A549 treated with dexamethasone at 1 μM for 4 hours (cell line): ENCODE data around the gene KYAT1. TPM values are rescaled to one million over a fixed set of nuclear protein-coding genes. Genes with fewer than 3 reads are reported as not detected.

Experiments
- total RNA-seq: library from RNA; stranded (reverse); fragments of 200-300 nt; extraction: Qiagen RNA extraction; gene quantifications from 5 replicates; pipeline ENCODE4 v1.2.3, GENCODE V29; 2022

Gene KYAT1
- total RNA-seq = 9.7 to 14.2 TPM (median 12.5 TPM) in 5 replicates

DNA sequence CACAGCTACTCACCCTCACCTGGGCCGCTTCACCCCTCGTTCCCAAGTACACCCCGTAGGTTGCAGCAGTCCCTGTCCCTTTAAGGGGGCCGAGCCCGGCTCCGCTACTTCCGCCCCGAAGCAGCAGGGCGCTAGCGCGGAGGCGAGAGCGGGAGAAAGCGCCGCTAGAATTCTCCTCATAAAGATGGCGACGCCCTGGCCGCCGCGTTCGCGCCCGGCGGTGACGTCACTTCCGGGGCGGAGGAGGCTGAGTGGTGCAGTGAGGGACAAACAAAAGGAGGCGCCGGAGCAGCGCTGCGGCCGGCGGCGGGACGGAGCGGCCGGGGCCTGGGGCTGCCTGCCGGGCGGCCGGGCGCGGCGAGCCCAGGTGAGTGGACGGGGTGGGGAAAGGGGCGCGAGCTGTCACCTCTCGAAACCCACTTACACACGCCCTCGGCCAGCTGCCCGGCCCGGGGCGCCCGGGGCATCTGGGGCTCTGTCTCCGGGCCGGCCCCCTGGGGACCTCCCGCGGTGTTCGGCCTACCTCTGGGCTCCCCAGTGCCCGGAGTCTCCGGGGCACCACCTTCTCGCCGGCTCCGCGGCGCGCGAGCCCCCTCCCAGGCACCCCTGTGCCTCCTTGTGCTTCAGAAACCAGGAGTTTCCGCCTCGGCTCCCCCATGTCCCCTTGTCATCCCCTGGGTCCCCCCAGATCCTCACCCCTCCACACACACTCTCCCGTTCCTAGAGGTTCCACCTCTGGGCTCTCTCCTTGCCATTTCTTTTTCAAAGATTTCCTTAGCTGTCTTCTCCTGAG, at the start of gene KYAT1, which contains the start of gene LRRC8A:
TSS of gene KYAT1 (minus strand) at position 67 of the 793 bp plus-strand sequence. CDS start 36,545 bp downstream, outside the sequence.
TSS of gene LRRC8A (plus strand) at position 250 of the 793 bp plus-strand sequence. CDS start 25,032 bp downstream, outside the sequence.

DNA sequence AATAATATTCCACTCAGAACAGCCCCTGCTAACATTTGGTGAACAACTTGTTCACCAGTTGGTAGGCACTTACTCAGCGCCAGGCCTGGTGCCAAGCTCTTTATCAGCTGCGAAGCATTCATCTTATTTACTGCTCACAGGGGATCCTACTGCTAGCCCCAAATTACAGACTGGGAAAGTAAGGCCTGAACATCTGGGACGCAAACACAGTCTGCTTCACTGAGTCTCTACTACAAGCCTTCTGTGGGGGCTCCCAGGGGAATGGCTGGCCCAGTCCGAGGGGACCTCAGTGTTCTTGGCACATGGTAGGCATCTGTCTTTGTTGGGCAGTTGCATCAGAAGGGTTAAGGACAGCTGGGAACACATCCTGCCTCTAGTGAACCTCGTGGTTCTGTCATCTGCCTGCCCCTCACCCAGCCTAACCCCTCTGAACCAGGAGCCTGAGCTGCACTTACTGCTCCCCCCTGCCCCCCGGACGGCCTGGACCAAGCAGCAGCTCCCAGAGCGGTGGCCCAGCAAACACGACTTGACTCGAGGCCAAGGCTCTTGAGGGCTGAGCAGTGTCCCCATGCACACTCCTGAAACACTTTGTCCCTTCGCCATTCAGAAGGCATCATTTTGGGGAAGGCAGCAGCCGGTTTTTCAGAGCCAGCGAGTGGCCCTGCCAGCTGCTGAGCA, 38.8 kb upstream of the KYAT1 start, which contains the start of gene PHYHD1:
TSS of gene PHYHD1 (plus strand) at position 602 of the 678 bp plus-strand sequence. CDS start 1,342 bp downstream, outside the sequence.

DNA sequence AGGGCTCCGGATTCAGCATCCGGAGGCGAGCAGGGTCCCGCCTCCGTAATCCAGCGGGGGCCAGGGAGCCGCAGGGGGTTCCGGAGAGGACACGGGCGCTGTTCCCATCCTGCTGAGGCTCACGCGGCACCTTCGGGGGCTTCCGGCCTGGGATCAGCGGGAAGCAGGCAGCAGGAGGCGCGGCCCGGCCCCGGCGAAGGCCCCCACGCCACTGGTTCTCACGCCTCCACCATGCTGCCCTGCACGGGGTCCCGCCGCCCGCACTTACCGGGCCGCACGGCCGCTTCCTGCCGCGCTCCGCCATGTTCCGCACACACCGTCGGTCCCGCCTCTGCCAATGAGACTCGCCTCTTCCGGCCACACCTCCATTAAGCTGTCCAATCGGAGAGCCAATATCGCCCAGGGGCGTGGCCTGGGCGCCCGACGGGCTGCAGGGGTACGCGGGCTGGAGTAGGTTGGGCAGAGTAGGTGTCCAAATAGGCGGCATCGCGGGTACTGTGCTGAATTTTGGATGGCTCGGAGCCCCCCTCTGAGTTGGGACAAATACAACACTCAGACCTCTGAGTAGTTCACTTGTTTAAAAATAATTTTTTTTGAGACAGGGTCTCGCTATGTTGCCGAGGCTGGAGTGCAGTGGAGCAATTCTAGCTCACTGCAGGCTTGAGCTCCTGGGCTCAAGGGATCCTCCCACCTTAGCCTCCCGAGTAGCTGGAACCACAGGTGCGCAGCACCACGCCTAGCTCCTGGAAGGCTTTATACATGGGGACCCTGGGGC, 52.1 kb downstream of the KYAT1 start, which contains the start of gene SPOUT1:
TSS of gene SPOUT1 (minus strand) at position 318 of the 775 bp plus-strand sequence. CDS start at position 304, 14 bp downstream.

DNA sequence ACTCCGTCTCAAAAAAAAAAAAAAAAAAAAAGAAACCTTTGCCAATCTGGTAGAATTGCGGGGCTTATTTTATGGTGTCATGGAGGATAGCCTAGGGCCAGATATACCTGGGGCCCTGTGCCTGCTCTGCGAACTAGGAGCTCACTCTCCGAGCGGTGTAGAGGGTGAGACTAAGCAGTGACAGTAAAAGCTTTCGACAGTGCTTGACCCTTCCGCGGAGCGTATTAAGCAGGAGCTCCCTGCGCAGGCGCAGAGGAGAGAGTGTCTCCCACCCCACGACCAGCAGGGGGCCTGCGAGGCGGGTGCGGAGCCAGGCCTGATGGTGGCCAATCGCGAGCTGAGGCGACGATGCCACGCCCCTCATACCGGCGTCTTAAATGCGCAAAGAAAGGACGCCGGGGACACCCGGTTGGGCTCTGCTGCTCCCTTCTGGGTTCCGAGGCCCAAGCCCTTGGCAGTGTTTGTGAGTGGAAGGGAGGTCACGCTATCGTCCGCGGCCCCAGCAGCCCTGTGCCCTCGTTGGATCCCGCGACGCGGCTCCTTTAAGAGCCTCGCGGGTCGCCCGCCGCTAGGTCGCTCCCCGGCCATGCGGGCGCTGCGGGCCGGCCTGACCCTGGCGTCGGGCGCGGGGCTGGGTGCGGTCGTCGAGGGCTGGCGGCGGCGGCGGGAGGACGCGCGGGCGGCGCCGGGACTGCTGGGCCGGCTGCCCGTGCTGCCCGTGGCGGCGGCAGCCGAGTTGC, 63.5 kb downstream of the KYAT1 start, which contains the start of gene ENDOG:
TSS of gene ENDOG (plus strand) at position 402 of the 740 bp plus-strand sequence. CDS start at position 587, 185 bp downstream.

GRCh38 chr9:128786681-128787601, 94.8 kb downstream of the KYAT1 start, which contains the start of gene TBC1D13:
Gene TBC1D13 (plus strand): TSS chr9:128787253. CDS start chr9:128787354, 101 bp downstream.

Other genes with a start within 250 kb of the KYAT1 start
- gene DYNC2I2, start 225.1 kb downstream of the KYAT1 start, total RNA-seq = 88.8 to 134 TPM (median 124 TPM) in 5 replicates
- 438 to 515 TPM (median 467 TPM) in 5 replicates for gene SET, start 192.7 kb downstream of the KYAT1 start, total RNA-seq
- gene PKN3, start 179.4 kb downstream of the KYAT1 start, total RNA-seq = 10.5 to 17.4 TPM (median 16.2 TPM) in 5 replicates
- gene ZDHHC12, start 157.8 kb downstream of the KYAT1 start, total RNA-seq = 64.0 to 91.6 TPM (median 87.9 TPM) in 5 replicates
- 10.6 to 17.9 TPM (median 16.1 TPM) in 5 replicates for gene ZER1, start 110.0 kb downstream of the KYAT1 start, total RNA-seq
- gene TBC1D13, start 94.7 kb downstream of the KYAT1 start, total RNA-seq = 17.1 to 22.4 TPM (median 20.5 TPM) in 5 replicates
- 20.9 to 30.3 TPM (median 29.1 TPM) in 5 replicates for gene ENDOG, start 63.5 kb downstream of the KYAT1 start, total RNA-seq
- gene SPOUT1, start 52.2 kb downstream of the KYAT1 start, total RNA-seq = 22.5 to 44.6 TPM (median 40.4 TPM) in 5 replicates
- 112 to 180 TPM (median 179 TPM) in 5 replicates for gene LRRC8A, start 183 bp upstream of the KYAT1 start, total RNA-seq
- gene PHYHD1, start 39.0 kb upstream of the KYAT1 start, total RNA-seq = 0.08 to 0.42 TPM (median 0.38 TPM) in 5 replicates
- 32.2 to 47.1 TPM (median 42.5 TPM) in 5 replicates for gene DOLK, start 65.7 kb upstream of the KYAT1 start, total RNA-seq
- gene NUP188, start 65.7 kb upstream of the KYAT1 start, total RNA-seq = 31.2 to 48.0 TPM (median 46.4 TPM) in 5 replicates
- 31.2 to 47.2 TPM (median 44.8 TPM) in 5 replicates for gene SH3GLB2, start 146.4 kb upstream of the KYAT1 start, total RNA-seq
- gene MIGA2, start 154.7 kb upstream of the KYAT1 start, total RNA-seq = 13.0 to 14.1 TPM (median 13.6 TPM) in 5 replicates
- 17.4 to 21.9 TPM (median 20.0 TPM) in 5 replicates for gene DOLPP1, start 199.2 kb upstream of the KYAT1 start, total RNA-seq
- gene CRAT, start 228.8 kb upstream of the KYAT1 start, total RNA-seq = 22.1 to 34.5 TPM (median 32.3 TPM) in 5 replicates
- 111 to 124 TPM (median 118 TPM) in 5 replicates for gene PTPA, start 229.5 kb upstream of the KYAT1 start, total RNA-seq